ENCODE results near the gene DOK4. TPM values are rescaled to one million over a fixed set of nuclear protein-coding genes. Genes with fewer than 3 reads are reported as not detected.

DOK4 gene
- 33.9 to 50.3 TPM (median 41.5 TPM) in 5 replicates for total RNA-seq (2022; extraction: Qiagen RNA extraction)

GRCh38 chr16:57485916-57486857, at the start of gene DOK4:
Gene DOK4, minus strand, starts transcription at chr16:57486493. Its CDS starts 6,986 bp downstream, at chr16:57479507.

GRCh38 chr16:57462209-57462977, 23.9 kb downstream of the DOK4 start, which contains the start of gene POLR2C:
Gene POLR2C, plus strand, starts transcription at chr16:57462679. Its CDS starts 46 bp downstream, at chr16:57462725.

DNA sequence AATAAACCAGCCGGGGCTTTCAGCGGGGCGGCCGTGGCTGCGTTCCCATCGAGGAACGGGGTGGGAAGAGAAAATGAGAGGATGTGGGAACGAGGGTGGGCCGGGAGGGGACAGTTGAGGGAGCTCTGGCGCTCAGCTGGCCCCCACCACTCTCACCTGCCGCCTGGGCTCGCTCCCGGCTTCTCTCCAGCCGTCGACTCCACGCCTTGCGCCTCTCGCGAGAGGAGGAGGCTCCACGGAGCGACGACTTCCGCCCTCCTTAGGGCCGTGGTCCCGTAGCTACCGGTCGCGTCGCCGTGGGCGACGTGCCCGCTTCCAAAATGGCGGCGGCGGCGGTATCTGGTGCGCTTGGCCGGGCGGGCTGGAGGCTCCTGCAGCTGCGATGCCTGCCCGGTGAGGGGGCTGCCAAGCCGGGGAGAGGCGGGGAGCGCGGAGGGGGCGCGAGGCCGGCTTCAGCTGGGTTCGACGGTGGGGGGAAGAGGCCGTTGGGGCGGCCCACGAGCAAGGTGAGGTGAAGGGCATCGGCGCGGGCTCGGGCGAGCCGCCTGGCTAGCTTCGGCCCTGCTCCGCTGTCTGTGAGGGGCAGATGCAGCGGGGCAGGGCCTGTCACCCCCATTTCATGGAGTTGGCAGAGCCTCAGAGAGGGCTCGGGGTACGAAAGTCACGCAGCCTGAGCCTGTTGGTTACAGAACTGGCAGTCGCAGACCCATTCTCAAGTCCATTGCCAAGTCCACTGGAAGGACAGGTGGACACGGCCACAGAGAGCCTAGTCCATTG, 38.9 kb downstream of the DOK4 start, which contains the start of the genes CIAPIN1 and COQ9:
Gene CIAPIN1 (minus strand): TSS at position 200 of the 777 bp plus-strand sequence. CDS start 6,457 bp downstream, outside the sequence.
Gene COQ9 (plus strand): TSS at position 294 of the 777 bp plus-strand sequence. CDS start 27 bp downstream, at position 321.

Other genes with a start within 250 kb of the DOK4 start
- 69.4 to 80.2 TPM (median 74.9 TPM) in 5 replicates for gene ARL2BP, start 241.2 kb downstream of the DOK4 start, total RNA-seq (2022; extraction: Qiagen RNA extraction)
- gene PLLP, start 201.8 kb downstream of the DOK4 start, total RNA-seq (2022; extraction: Qiagen RNA extraction): 1.2 to 1.8 TPM (median 1.6 TPM) in 5 replicates
- gene CCL22, start 127.7 kb downstream of the DOK4 start, total RNA-seq (2022; extraction: Qiagen RNA extraction): 0.02 to 0.07 TPM (median 0.05 TPM) in 4 of 5 replicates, not detected in the other
- 0.03 to 0.17 TPM (median 0.07 TPM) in 5 replicates for gene CX3CL1, start 114.0 kb downstream of the DOK4 start, total RNA-seq (2022; extraction: Qiagen RNA extraction)
- gene CCL17, start 81.7 kb downstream of the DOK4 start, total RNA-seq (2022; extraction: Qiagen RNA extraction): not detected in 5 replicates
- gene CIAPIN1, start 39.1 kb downstream of the DOK4 start, total RNA-seq (2022; extraction: Qiagen RNA extraction): 70.1 to 90.2 TPM (median 76.5 TPM) in 5 replicates
- 40.1 to 53.3 TPM (median 51.4 TPM) in 5 replicates for gene COQ9, start 39.0 kb downstream of the DOK4 start, total RNA-seq (2022; extraction: Qiagen RNA extraction)
- gene POLR2C, start 23.8 kb downstream of the DOK4 start, total RNA-seq (2022; extraction: Qiagen RNA extraction): 105 to 158 TPM (median 114 TPM) in 5 replicates
- gene CCDC102A, start 50.1 kb upstream of the DOK4 start, total RNA-seq (2022; extraction: Qiagen RNA extraction): 6.6 to 9.9 TPM (median 8.3 TPM) in 5 replicates
- 0.05 to 0.08 TPM (median 0.06 TPM) in 5 replicates for gene ADGRG5, start 56.1 kb upstream of the DOK4 start, total RNA-seq (2022; extraction: Qiagen RNA extraction)
- gene ADGRG1, start 142.1 kb upstream of the DOK4 start, total RNA-seq (2022; extraction: Qiagen RNA extraction): 157 to 234 TPM (median 197 TPM) in 5 replicates
- 0.36 to 0.72 TPM (median 0.56 TPM) in 5 replicates for gene ADGRG3, start 181.8 kb upstream of the DOK4 start, total RNA-seq (2022; extraction: Qiagen RNA extraction)
- 0.03 to 0.06 TPM (median 0.05 TPM) in 4 of 5 replicates, not detected in the other for gene DRC7, start 208.3 kb upstream of the DOK4 start, total RNA-seq (2022; extraction: Qiagen RNA extraction)
- 14.3 to 23.1 TPM (median 21.9 TPM) in 5 replicates for gene KATNB1, start 249.3 kb upstream of the DOK4 start, total RNA-seq (2022; extraction: Qiagen RNA extraction)